ENCODE data around the gene RBMS3. TPM values are rescaled to one million over a fixed set of nuclear protein-coding genes. Genes with fewer than 3 reads are reported as not detected.

The RBMS3 gene
- total RNA-seq, 4 donors from 2014 or later: 51.5 to 76.0 (median 66.6) TPM

GRCh38 chr3:30004481-30004880 is 723.6 kb downstream of the RBMS3 start:
- no peak for ATAC-seq
- WGBS, 2 donors (ENCODE audit: low coverage in 1 of 2): 82 to 84% methylated on average over 2 to 3 of the region's 3 CpGs
- no peak overlapping the region for H3K27ac ChIP-seq

GRCh38 chr3:30006111-30006510 is 725.2 kb downstream of the RBMS3 start:
- Histone ChIP-seq H3K27me3 (no peaks in the 10 kb centered on the region), H3K9me3 (no peaks in the 10 kb centered on the region), H3K4me1 (peaks cover 0 to 9% (median 0%) of the 10 kb centered on the region in 3 donors), H3K27ac (no peak overlapping the region), H3K4me3 (no peak overlapping the region), H3K36me3 (no peaks in the 10 kb centered on the region)
- no peak for ATAC-seq
- no peak for TF ChIP-seq EP300 (IDR thresholded peaks at IDR 0.05)
- no peak for TF ChIP-seq POLR2A (IDR thresholded peaks at IDR 0.05)
- no peak for TF ChIP-seq CTCF (IDR thresholded peaks at IDR 0.05)
- TF ChIP-seq POLR2AphosphoS5 (IDR thresholded peaks at IDR 0.05): no peak
- 81 to 94% methylated on average over 1 of the region's 1 CpG for WGBS, 2 donors (ENCODE audit: low coverage in 1 of 2)

More at GRCh38 chr3:30004481-30004880, 723.6 kb downstream of the RBMS3 start:
- TF ChIP-seq POLR2A (IDR thresholded peaks at IDR 0.05): no peak
- no peak for TF ChIP-seq CTCF (IDR thresholded peaks at IDR 0.05)
- H3K36me3 ChIP-seq: no peaks in the 10 kb centered on the region
- H3K4me3 ChIP-seq: no peak overlapping the region
- H3K27me3 ChIP-seq: no peaks in the 10 kb centered on the region
- no peaks in the 10 kb centered on the region for H3K9me3 ChIP-seq
- H3K4me1 ChIP-seq: peaks cover 0 to 9% (median 0%) of the 10 kb centered on the region in 3 donors

- WGBS, 2 donors (ENCODE audit: low coverage in 1 of 2): 83 to 88% methylated on average over 1 of the region's 1 CpG
- H3K4me1 ChIP-seq: peaks cover 0 to 2% (median 0%) of the 10 kb centered on the region in 3 donors
- no peaks in the 10 kb centered on the region for H3K36me3 ChIP-seq
- H3K4me3 ChIP-seq: no peak overlapping the region
- TF ChIP-seq POLR2AphosphoS5 (IDR thresholded peaks at IDR 0.05) (no peak), EP300 (IDR thresholded peaks at IDR 0.05) (no peak), POLR2A (IDR thresholded peaks at IDR 0.05) (no peak), CTCF (IDR thresholded peaks at IDR 0.05) (no peak)
- peaks cover 0 to 4% (median 0%) of the 10 kb centered on the region in 3 donors for H3K9me3 ChIP-seq
- H3K27ac ChIP-seq: no peak overlapping the region
- no peak for ATAC-seq
- no peaks in the 10 kb centered on the region for H3K27me3 ChIP-seq
Observed at GRCh38 chr3:30007668-30008067, 726.8 kb downstream of the RBMS3 start.

- ATAC-seq: no peak
- H3K9me3 ChIP-seq: peaks cover 0 to 4% (median 0%) of the 10 kb centered on the region in 3 donors
- no peak overlapping the region for H3K4me3 ChIP-seq
- H3K27ac ChIP-seq: no peak overlapping the region
- TF ChIP-seq EP300 (IDR thresholded peaks at IDR 0.05) (no peak), POLR2AphosphoS5 (IDR thresholded peaks at IDR 0.05) (no peak), POLR2A (IDR thresholded peaks at IDR 0.05) (no peak), CTCF (IDR thresholded peaks at IDR 0.05) (no peak)
- H3K27me3 ChIP-seq: no peaks in the 10 kb centered on the region
- 92 to 100% methylated on average over 1 to 4 of the region's 4 CpGs for WGBS, 2 donors (ENCODE audit: low coverage in 1 of 2)
- no peaks in the 10 kb centered on the region for H3K4me1 ChIP-seq
- no peaks in the 10 kb centered on the region for H3K36me3 ChIP-seq
Observed at GRCh38 chr3:30011237-30011803, 730.4 kb downstream of the RBMS3 start.

- Histone ChIP-seq H3K27ac (no peak overlapping the region), H3K36me3 (no peaks in the 10 kb centered on the region), H3K27me3 (no peaks in the 10 kb centered on the region), H3K4me3 (no peak overlapping the region), H3K9me3 (peaks cover 0 to 4% (median 0%) of the 10 kb centered on the region in 3 donors), H3K4me1 (no peaks in the 10 kb centered on the region)
- WGBS, 2 donors (ENCODE audit: low coverage in 1 of 2): 3 to 6% methylated on average over 2 of the region's 2 CpGs
- TF ChIP-seq CTCF (IDR thresholded peaks at IDR 0.05): peak; percentile 43 to 67 (median 58)
- no peak for TF ChIP-seq EP300 (IDR thresholded peaks at IDR 0.05)
- peak; percentile 58 for ATAC-seq
Observed at GRCh38 chr3:30012941-30013543, 732.2 kb downstream of the RBMS3 start.
